Neural progenitor cell (in vitro differentiated cells): ENCODE data around the gene ADARB2. TPM values are rescaled to one million over a fixed set of nuclear protein-coding genes. Genes with fewer than 3 reads are reported as not detected.

Experiments
- DNase-seq: peaks from one replicate; pipeline ENCODE4 v3.0.0-alpha.2; 2016; ENCODE audit warnings: low spot score
- H2AFZ ChIP-seq: fragments of 200-600 bp; sonication (generic); replicated peaks from 2 replicates; pipeline ENCODE4 v1.6.1; 2016; ENCODE audit warnings: antibody characterized with exemption
- H3F3A ChIP-seq: fragments of 200-600 bp; sonication (generic); 2 replicates; pipeline ENCODE4 v1.6.1; 2016; ENCODE audit warnings: antibody characterized with exemption, low read depth
- H3K27ac ChIP-seq: fragments of 200-600 bp; sonication (generic); 2 replicates; pipeline ENCODE4 v1.5.1; 2016; ENCODE audit warnings: mild to moderate bottlenecking
- H3K27me3 ChIP-seq: fragments of 200-600 bp; sonication (generic); 2 replicates; pipeline ENCODE4 v1.6.1; 2016; ENCODE audit warnings: mild to moderate bottlenecking, moderate library complexity
- H3K36me3 ChIP-seq: fragments of 200-600 bp; sonication (generic); 2 replicates; pipeline ENCODE4 v1.5.1; 2016
- H3K4me1 ChIP-seq: fragments of 200-600 bp; sonication (generic); 2 replicates; pipeline ENCODE4 v1.6.1; 2016; ENCODE audit warnings: mixed run types
- H3K4me2 ChIP-seq: fragments of 200-600 bp; sonication (generic); 2 replicates; pipeline ENCODE4 v1.6.1; 2016
- H3K4me3 ChIP-seq: fragments of 200-600 bp; sonication (generic); 2 replicates; pipeline ENCODE4 v1.5.1; 2016
- H3K79me2 ChIP-seq: fragments of 200-600 bp; sonication (generic); 2 replicates; pipeline ENCODE4 v1.6.1; 2016; ENCODE audit warnings: low read depth
- H3K9ac ChIP-seq: fragments of 200-600 bp; sonication (generic); 2 replicates; pipeline ENCODE4 v1.6.1; 2016
- H3K9me3 ChIP-seq: fragments of 200-600 bp; sonication (generic); 2 replicates; pipeline ENCODE4 v1.5.1; 2016; ENCODE audit warnings: low read depth
- H4K20me1 ChIP-seq: fragments of 200-600 bp; sonication (generic); 2 replicates; pipeline ENCODE4 v1.6.1; 2016; ENCODE audit warnings: low read depth
- H3K27ac Mint-ChIP-seq: 3 replicates; pipeline ENCODE4 v1.8.0; 2021; ENCODE audit warnings: mixed read lengths
- H3K27me3 Mint-ChIP-seq: 2 replicates; pipeline ENCODE4 v1.8.0; 2022; ENCODE audit warnings: low read depth, mild to moderate bottlenecking, inconsistent platforms, moderate library complexity, mixed read lengths; ENCODE audit not compliant: insufficient read depth
- H3K36me3 Mint-ChIP-seq: 3 replicates; pipeline ENCODE4 v1.8.0; 2021; ENCODE audit warnings: mixed read lengths
- H3K4me1 Mint-ChIP-seq: 3 replicates; pipeline ENCODE4 v1.8.0; 2021; ENCODE audit warnings: mixed read lengths
- H3K4me3 Mint-ChIP-seq: 3 replicates; pipeline ENCODE4 v1.8.0; 2021; ENCODE audit warnings: mild to moderate bottlenecking, moderate library complexity, mixed read lengths
- H3K9me3 Mint-ChIP-seq: 3 replicates; pipeline ENCODE4 v1.8.0; 2020; ENCODE audit warnings: mixed read lengths
- EZH2 ChIP-seq: fragments of 200-600 bp; sonication (generic); IDR thresholded peaks from 2 replicates; pipeline ENCODE4 v1.6.1; 2017; ENCODE audit warnings: antibody characterized with exemption, mild to moderate bottlenecking, moderate library complexity
- EZH2phosphoT487 ChIP-seq: fragments of 200-600 bp; sonication (generic); IDR thresholded peaks from 2 replicates; pipeline ENCODE4 v1.6.1; 2017; ENCODE audit warnings: antibody characterized with exemption
- total RNA-seq: library from RNA; depleted of rRNA; stranded (reverse); fragments of >200 nt; gene quantifications from 2 replicates; pipeline ENCODE4 v1.2.3, GENCODE V29; 2015; ENCODE audit warnings: low replicate concordance
- TF ChIP-seq, protein P1 (sequence below): fragments of 200-600 bp; sonication (generic); IDR thresholded peaks from 2 replicates; pipeline ENCODE4 v1.5.1; 2017; ENCODE audit warnings: antibody characterized with exemption, mild to moderate bottlenecking

Gene ADARB2
- total RNA-seq, 1 donor from 2014 or later, result not detected

DNA sequence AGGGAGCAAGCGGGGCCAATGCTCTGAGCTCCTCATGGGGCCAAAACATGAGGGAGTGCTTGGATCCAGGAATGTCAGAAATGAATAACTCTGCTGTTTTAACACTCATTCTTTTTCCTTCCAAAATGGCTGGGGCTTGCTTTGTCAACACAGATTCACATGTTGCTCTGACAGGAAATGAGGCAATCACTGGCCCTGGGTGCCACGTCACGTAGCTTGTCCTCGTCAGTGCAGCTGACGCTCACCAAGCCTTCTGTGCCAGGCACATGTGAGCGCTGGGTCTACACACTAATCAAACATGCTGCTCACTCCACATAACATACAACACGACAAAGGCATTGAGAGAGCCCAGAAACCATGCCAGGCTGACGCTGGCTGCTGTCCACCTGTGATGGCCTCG is 482.2 kb downstream of the ADARB2 start:
- H3K4me3 Mint-ChIP-seq, result no peak overlapping the region
- no peaks in the 10 kb centered on the region for H3K36me3 Mint-ChIP-seq
- peaks cover 6% of the 10 kb centered on the region for H3K9me3 Mint-ChIP-seq
- Histone ChIP-seq H3K9ac (no peak overlapping the region), H2AFZ (no peak overlapping the region), H3K9me3 (no peaks in the 10 kb centered on the region), H3K4me1 (peaks cover 5% of the 10 kb centered on the region), H3K36me3 (no peaks in the 10 kb centered on the region), H3K27ac (no peak overlapping the region), H3F3A (no peaks in the 10 kb centered on the region), H3K79me2 (no peaks in the 10 kb centered on the region), H4K20me1 (no peaks in the 10 kb centered on the region), H3K4me2 (no peak overlapping the region), H3K27me3 (no peaks in the 10 kb centered on the region), H3K4me3 (no peak overlapping the region)
- DNase-seq, result no peak
- peak overlapping the region; percentile 77 for H3K27ac Mint-ChIP-seq
- H3K4me1 Mint-ChIP-seq, result peaks cover 27% of the 10 kb centered on the region
- TF ChIP-seq EZH2phosphoT487 (no peak), EZH2 (no peak)
- TF ChIP-seq, protein P1, sequence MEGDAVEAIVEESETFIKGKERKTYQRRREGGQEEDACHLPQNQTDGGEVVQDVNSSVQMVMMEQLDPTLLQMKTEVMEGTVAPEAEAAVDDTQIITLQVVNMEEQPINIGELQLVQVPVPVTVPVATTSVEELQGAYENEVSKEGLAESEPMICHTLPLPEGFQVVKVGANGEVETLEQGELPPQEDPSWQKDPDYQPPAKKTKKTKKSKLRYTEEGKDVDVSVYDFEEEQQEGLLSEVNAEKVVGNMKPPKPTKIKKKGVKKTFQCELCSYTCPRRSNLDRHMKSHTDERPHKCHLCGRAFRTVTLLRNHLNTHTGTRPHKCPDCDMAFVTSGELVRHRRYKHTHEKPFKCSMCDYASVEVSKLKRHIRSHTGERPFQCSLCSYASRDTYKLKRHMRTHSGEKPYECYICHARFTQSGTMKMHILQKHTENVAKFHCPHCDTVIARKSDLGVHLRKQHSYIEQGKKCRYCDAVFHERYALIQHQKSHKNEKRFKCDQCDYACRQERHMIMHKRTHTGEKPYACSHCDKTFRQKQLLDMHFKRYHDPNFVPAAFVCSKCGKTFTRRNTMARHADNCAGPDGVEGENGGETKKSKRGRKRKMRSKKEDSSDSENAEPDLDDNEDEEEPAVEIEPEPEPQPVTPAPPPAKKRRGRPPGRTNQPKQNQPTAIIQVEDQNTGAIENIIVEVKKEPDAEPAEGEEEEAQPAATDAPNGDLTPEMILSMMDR, result no peak
- peaks cover 6% of the 10 kb centered on the region for H3K27me3 Mint-ChIP-seq

DNA sequence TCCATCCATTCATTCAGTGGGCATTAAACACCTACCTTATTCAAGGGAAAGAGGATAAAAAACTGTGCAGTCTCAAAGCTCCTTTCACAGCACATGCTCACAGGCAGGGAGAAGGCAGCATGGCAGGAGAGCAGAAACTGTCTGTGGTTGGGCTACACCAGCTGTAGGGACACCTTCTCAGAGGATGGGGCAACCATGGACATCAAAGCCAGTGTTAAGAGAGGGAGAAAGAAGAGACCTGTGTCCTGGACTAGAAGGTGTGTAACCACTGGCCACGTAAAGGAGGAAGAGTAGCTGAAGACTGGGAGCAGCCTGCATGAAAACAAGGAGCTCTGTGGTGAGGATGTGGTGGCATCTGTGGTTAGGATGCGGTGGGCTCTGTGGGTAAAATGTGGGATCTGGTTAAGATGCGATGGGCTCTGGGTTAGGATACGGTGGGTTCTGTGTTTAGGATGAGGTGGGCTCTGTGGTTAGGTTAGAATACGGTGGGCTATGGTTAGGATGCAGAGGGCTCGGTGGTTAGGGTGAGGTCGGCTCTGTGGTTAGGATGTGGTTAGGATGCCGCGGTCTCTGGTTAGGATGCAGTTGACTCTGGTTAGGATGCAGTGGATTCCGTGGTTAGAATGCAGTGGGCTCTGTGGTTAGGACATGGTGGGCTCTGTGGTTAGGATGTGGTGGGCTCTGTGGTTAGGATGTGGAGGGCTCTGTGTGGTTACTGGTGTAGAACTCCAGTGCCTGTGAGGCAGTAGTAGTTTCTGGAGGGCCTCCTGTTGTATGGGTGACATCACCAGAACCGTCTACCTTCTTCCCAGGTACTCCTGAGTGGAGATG is 483.6 kb downstream of the ADARB2 start:
- Mint-ChIP-seq H3K27me3 (peaks cover 6% of the 10 kb centered on the region), H3K27ac (no peak overlapping the region), H3K9me3 (peaks cover 6% of the 10 kb centered on the region), H3K36me3 (no peaks in the 10 kb centered on the region), H3K4me3 (no peak overlapping the region), H3K4me1 (peaks cover 27% of the 10 kb centered on the region)
- Histone ChIP-seq H3K4me2 (no peak overlapping the region), H3K9ac (no peak overlapping the region), H3K4me1 (peaks cover 5% of the 10 kb centered on the region), H2AFZ (no peak overlapping the region), H3K27ac (no peak overlapping the region), H3K27me3 (no peaks in the 10 kb centered on the region), H3K4me3 (no peak overlapping the region), H3K36me3 (no peaks in the 10 kb centered on the region), H3K79me2 (no peaks in the 10 kb centered on the region), H4K20me1 (no peaks in the 10 kb centered on the region), H3F3A (no peaks in the 10 kb centered on the region), H3K9me3 (no peaks in the 10 kb centered on the region)
- DNase-seq, result no peak
- TF ChIP-seq, protein P1, result no peak
- TF ChIP-seq EZH2phosphoT487 (no peak), EZH2 (no peak)

DNA sequence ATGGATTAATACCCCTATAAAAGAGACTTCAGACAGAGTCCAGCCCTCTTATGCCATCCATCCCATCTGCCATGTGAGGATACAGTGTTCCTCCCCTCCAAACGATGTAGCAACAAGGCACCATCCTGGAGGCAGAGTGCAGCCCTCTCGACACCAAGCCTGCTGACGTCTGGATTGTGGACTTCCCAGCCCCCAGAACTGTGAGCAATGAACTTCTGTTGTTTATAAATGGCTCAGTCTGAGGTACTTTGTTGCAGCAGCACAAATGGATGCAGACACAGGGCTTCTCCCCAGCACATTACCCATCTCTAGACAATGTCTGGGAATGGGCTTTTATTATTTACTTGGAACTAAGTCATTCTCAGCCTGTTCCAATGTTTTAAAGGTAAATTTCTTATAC is 485.6 kb downstream of the ADARB2 start:
- Mint-ChIP-seq H3K9me3 (peaks cover 2% of the 10 kb centered on the region), H3K4me3 (no peak overlapping the region), H3K4me1 (peaks cover 20% of the 10 kb centered on the region), H3K27ac (no peak overlapping the region), H3K36me3 (no peaks in the 10 kb centered on the region), H3K27me3 (peaks cover 11% of the 10 kb centered on the region)
- Histone ChIP-seq H3K27me3 (no peaks in the 10 kb centered on the region), H3K79me2 (no peaks in the 10 kb centered on the region), H3K4me3 (no peak overlapping the region), H4K20me1 (no peaks in the 10 kb centered on the region), H3K27ac (no peak overlapping the region), H3K9ac (no peak overlapping the region), H3K4me1 (peaks cover 5% of the 10 kb centered on the region), H3K36me3 (no peaks in the 10 kb centered on the region), H2AFZ (no peak overlapping the region), H3F3A (no peaks in the 10 kb centered on the region), H3K4me2 (no peak overlapping the region), H3K9me3 (no peaks in the 10 kb centered on the region)
- no peak for DNase-seq
- TF ChIP-seq, protein P1, result no peak
- TF ChIP-seq EZH2phosphoT487 (no peak), EZH2 (no peak)
